GM21390 (cell line): ENCODE measurements around the gene LIN37.
"Not testable (repeated sequence)": the region's sequence is repeated elsewhere in the genome, so short reads cannot be mapped to it uniquely, and the experiment has no call there.

Experiments used
- ATAC-seq: cut with Tn5 transposase; IDR thresholded peaks from one replicate; pipeline ENCODE4 v1.9.1; 2021; ENCODE audit not compliant: unreplicated experiment

The LIN37 gene

DNA sequence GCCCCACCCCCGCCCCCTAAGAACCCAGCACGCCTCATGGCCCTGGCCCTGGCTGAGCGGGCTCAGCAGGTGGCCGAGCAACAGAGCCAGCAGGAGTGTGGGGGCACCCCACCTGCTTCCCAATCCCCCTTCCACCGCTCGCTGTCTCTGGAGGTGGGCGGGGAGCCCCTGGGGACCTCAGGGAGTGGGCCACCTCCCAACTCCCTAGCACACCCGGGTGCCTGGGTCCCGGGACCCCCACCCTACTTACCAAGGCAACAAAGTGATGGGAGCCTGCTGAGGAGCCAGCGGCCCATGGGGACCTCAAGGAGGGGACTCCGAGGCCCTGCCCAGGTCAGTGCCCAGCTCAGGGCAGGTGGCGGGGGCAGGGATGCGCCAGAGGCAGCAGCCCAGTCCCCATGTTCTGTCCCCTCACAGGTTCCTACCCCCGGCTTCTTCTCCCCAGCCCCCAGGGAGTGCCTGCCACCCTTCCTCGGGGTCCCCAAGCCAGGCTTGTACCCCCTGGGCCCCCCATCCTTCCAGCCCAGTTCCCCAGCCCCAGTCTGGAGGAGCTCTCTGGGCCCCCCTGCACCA is 38.9 kb downstream of the LIN37 start:
- ATAC-seq = no peak

DNA sequence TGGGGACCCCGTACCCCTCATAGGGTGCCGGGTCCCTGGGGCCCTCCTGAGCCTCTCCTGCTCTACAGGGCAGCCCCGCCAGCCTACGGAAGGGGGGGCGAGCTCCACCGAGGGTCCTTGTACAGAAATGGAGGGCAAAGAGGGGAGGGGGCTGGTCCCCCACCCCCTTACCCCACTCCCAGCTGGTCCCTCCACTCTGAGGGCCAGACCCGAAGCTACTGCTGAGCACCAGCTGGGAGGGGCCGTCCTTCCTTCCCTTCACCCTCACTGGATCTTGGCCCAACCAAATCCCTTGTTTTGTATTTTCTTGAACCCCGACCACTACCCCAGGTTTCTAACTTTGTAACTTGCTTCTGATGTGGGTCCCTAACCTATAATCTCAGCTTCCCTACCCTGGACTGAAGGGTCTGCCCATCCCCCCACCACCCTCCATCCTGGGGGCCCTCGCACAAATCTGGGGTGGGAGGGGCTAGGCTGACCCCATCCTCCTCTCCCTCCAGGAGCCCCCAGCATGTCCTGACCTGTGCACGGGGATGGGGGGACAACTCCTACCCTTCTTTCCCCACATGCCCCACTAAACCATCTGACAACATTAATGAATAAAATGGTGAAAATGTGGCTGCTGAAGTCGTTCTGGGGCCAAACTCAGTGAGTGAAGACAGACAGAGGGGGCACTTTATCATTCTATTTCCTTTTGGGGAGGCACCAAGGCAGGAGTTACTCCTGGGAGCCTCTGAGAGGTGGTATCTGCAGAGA is 40.0 kb downstream of the LIN37 start:
- ATAC-seq = no peak

DNA sequence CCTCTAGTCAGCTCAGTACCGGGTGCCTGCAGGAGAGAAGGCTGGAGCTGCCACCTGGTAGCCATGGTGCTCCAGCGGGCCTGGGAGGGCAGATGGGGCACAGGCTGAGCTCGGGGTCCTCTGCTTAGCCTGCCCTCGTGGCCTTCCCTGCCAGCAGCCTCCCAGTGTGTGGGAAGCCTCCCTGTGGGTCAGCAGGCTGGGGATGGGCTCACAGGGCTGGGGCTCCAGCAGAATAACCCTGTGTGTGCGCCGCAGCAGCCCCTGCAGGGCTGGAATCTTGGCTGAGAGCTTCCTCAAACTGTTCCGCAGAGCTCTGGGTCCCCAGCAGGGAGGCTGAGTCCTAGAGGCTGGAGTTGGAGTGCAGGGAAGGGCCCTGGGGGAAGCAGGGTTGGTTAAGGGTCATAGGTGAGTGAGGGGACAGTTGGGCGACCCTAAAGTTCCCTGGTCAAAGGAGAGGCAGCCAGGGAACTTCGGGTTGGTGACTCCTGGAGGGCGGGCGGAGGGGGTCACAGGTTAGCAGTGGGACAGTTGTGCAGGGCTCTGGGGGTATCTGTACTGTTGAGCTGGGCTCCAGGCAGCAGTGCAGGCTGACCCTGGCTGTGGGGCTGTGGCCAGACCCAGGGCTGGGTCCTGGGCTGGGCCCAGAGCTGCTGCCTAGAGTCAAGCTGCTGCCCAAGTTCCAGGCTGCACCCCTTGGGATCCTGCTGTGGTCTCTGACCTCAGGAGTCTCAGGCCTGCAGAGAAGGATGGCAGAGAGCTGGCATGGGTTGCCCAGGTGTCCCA is 41.0 kb downstream of the LIN37 start:
- ATAC-seq = no peak

DNA sequence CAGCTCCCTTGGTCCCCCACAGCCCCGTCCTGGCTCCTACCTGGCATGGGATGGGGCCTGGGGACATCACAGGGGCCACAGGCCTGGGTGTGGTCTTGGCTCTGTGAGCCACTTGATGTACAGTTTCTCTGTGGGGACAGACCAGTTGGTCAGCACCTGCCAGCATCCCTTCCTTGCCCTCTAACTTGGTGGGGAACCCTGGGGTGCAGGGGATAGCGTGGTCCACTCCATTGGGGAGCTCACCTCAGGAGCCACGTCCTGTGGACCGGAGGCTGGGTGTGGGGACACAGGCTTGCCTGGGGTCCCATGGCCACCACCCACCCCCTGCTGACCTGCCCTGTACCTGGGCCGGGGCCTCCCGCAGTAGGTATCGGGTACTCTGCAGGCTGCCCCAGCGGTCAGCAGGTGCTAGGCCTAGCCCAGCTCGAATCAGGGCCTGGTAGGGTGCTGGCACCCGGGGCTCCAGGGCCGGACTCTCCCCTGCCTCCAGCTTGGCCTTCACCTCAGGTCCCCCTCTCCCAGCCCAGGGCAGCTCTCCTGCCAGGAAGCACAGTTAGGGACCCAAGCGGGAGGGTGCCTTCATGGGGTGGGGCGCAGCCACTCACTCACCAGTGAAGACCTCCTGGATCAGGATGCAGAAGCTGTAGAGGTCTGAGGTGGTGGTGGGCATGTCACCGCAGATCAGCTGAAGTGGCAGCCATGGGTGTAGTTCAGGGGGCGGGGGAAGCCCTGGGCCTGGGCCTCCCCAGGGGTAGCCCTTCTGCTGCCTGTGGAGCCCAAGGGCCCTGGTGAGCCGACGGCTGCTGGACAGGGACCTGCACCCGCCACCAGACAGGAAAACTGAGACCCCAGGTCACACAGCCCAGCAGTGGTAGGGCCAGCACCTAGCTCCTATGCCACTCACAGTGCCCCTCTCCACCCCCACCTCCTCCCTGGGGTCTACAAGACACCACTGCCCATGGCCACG is 41.9 kb downstream of the LIN37 start:
- ATAC-seq = no peak

DNA sequence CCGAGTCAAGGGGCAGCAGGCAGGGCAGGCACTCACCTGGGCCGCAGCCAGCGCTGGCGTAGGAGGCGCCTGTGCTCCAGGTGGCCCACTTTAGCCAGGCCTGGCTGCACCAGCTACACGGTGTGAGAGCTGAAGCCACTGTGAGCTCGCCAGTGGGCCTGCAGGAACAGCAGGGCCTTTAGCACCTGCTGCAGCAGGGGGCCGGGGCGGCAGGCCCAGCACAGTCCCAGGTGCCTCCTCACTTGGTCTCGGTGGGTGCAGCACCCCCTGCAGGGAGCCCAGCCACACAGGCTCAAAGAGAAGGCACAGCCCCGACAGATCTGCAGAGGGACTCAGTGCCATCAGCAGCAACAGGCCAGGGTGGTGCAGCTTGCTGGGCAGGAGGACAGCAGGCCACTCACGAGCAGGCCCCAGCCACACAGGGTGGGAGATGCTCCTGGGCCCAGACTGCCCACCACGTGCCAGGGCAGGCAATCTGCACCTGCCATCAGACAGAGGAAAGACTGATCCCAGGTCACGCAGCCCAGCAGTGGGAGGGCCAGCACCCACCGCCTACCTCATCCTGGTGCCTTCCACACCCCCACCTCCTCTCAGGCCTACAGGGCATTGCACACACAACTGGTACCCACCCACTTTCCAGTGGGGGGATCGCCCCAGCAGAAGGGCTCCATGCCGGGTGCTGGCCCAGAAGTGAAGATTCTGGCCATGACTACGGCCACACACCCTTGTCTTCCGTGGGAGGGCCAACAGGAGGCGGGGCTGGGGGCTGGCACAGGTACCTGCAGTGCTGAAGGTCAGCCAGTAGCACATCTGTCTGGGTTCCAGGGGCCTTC is 42.8 kb downstream of the LIN37 start:
- no peak for ATAC-seq

DNA sequence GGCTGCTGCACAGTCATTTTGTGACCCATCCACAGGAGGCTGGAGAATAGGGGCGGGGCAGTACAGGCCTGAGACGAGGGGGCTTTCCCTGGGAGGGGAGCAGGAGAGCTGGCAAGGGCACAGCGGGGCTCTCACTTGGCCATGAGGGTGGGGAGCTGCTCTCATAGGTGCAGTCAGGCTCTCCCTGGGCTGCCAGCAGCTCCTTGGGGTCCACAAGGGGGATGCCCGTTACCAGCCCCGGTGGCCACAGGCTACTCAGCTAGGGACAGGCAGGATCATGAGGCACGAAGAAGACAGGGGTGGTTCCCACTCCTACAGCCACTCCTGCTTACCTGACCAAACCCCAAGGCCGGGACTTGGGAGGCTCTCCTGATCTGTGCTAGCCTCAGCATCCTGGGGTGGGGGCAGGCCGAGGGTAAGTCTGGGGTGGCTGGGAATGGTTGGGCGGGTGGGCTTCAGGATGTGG is 43.5 kb downstream of the LIN37 start:
- ATAC-seq = no peak

DNA sequence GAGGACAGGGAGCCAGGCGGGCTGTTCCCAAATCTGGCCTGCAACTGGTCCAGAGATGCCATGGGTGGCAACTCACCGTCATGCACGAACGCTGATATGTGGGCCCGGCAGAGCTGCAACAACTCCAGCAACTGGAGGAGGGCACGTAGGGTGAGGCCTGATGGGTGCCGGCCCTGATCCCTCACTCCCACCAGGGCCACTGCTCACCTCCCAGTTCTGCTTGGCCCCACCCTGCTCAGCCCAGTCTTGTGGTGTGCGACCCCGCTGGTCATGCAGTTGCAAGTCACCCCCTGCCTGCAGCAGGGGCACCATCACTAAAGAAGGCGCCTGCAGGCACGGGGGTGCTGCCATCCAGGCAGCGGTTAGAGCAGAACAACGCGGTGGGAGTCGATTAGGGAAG is 43.9 kb downstream of the LIN37 start:
- ATAC-seq = no peak

DNA sequence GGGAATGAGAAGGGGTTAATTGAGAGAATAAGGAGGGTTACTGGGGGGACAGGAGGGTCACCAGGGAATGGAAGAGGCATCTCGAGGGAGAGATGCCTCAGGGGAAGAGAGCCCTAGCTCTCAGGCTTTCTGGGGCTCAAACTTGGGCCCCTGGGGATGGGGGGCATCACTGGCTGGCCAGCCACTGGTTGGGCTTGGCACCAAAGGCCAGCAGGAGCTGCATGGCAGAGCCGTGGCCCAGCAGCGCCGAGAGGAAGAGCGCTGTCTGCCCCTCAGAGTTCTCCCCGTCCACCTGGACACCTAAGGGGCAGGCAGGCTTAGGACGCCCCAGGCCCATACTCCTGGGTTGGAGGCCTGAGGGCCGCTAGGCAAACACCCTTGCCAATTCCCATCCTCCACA is 44.5 kb downstream of the LIN37 start:
- ATAC-seq = no peak

DNA sequence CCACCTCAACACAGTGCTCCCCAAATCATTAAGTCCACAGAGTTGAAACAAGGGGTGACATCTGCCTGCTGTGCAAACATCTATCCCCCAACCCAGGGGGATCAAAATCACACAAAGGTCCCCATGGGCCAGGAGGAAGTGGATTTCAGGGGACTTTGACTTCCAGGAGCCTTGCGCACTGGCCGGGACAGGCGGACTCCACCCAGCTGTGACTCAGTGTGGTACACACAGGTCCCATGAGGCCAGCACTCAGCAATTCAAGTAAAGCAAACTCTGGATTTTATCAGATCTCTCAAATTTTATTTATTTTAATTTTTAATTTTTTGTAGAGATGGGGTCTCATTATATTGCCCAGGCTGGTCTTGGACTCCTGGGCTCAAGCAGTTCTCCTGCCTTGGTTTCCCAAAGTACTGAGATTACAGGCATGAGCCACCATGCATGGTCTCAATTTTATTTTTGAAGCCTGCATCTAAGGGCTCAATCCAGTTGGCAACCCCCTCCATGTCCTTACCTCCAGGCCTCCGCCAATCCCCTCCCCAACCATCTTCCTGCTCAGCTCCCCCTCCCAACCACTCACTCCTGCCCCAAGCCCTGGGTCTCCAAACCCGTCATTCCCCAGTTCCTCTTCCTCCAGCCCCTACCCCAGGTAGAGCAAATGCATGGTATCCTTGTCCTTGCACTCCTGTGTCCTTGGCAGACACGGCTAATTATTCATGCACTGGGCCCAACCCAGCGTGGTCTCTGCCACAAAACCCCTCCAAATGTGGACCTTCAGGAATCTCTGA is 45.2 kb downstream of the LIN37 start:
- ATAC-seq = no peak

DNA sequence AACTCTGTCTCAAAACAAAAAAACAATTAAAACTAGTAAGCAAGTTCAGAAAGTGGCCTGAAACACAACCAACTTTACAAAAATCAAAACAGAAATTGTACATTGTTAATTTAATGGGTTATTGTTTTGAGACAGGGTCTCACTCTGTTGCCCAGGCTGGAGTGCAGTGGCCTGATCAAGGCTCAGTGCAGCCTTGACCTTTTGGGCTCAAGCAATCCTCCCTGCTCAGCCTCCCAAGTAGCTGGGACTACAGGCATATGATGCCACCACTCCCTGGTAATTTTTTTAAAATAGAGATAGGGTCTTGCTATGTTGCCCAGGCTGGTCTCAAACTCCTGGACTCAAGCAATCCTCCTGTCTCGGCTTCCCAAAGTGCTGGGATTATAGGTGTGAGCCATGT is 47.2 kb downstream of the LIN37 start:
- not testable (repeated sequence) for ATAC-seq

DNA sequence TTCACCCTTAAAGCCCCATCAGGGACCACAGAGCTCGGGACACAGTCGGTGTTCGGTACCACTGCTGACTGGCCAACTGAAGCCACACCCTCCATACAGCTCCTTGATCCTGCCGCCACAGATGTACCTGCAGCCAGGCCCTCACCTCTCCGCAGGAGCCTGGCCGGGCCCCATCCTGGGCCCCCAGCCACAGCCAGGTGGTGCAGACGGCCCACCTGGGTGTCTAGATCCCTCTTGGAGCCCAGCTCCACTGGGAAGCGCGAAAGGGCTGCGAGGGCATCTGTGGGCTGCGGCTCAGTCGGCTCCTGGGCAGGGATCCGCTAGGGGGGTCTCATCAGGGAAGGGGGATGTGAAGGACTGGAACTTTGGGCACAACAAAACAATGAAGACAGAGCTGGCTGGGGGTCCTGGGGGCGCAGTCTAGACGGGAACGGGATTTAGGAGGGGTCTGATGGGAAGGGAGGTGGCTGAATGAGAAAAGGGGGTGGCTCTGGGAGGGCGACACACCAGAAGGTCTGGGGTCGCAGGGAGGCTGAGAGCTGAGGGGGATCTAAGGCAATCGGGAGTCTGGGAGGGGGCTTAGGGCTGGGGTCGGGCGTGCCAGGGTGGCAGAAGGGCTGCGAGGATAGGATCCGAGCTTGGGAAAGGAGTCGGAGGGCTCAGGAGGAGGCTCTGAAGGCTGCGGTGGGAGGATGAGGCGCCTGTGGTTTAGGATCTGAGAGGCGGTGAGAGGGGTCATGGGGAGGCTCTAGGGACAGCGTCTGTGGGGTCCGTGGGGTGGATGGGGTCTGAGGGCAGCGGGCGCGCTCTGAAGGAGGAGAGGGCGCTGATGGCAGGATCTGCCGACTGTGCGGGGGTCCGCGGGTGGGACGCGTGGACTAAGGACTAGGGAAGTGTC is 48.5 kb downstream of the LIN37 start:
- ATAC-seq = no peak

DNA sequence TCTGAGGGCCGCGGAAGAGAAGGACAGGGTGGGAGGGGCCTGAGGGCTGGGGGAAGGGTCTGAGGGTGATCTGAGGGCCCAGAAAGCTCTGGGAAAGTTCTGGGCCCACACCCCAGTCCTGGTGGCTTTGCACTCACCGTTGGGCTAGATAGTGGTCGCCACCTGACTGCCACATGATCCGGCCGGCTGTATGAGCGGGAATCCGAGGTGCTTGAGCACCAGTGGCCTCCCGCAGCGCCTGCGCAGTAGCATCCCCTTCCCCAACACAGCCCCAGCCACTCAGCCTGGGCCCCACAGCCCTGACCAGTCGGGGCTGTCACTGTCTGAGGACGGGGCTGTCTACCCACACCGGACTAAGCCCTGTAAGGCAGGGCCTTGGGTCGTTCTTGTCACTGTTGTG is 49.3 kb downstream of the LIN37 start:
- no peak for ATAC-seq

DNA sequence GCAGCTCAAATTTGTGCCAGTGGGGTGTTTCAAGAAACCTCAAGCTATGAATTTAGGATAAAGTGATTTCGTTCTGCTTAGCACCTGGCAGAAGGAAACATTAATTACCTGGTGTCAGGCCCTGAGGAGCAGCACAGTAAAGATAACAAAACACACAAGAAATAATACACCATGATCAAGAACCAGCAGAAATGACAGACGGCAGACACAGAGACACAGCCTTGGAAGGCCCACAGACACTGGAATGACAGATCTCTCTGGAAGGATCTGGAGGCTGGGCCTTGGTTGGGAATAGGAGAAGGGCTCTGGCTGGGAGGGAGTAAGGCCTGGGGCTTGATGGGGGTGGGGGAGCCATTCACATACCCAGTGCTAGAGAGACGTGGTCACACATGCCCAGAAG is 53.5 kb downstream of the LIN37 start:
- no peak for ATAC-seq
